Keratinocyte (primary cell): ENCODE measurements around the gene PPARA. TPM values are rescaled to one million over a fixed set of nuclear protein-coding genes. Genes with fewer than 3 reads are reported as not detected.

ENCODE experiments used
- DNase-seq: peaks from one replicate; pipeline ENCODE4 v3.0.0-alpha.2; 2011; ENCODE audit warnings: low read depth, missing footprints, low spot score
- FAIRE-seq: peaks from 2 replicates; lab custom pipeline; 2011; peaks lifted over from hg19 to GRCh38; lab: Jason Lieb, UNC
- H2AFZ ChIP-seq: 2 replicates; pipeline ENCODE4 v1.6.0; 2012; ENCODE audit warnings: low read length, control low read depth, inconsistent platforms; ENCODE audit not compliant: control insufficient read depth
- H3K27ac ChIP-seq: 2 replicates; pipeline ENCODE4 v1.5.1; 2011; ENCODE audit warnings: low read length; ENCODE audit not compliant: control insufficient read depth, insufficient read depth
- H3K27me3 ChIP-seq: 3 replicates; pipeline ENCODE4 v1.6.0; 2011; ENCODE audit warnings: low read length; ENCODE audit not compliant: control insufficient read depth, insufficient read depth; ENCODE audit errors: extremely low read depth
- H3K36me3 ChIP-seq, 2 experiments: 2 replicates in 1 of 2; 3 replicates in 1 of 2; pipeline ENCODE4 v1.5.1; 2011; ENCODE audit warnings: low read length in 2 of 2, mild to moderate bottlenecking in 1 of 2; ENCODE audit not compliant: control insufficient read depth in 2 of 2, insufficient read depth in 2 of 2; ENCODE audit errors: extremely low read depth in 1 of 2
- H3K4me1 ChIP-seq: 3 replicates; pipeline ENCODE4 v1.5.1; 2011; ENCODE audit warnings: low read length; ENCODE audit not compliant: control insufficient read depth, insufficient read depth; ENCODE audit errors: extremely low read depth
- H3K4me2 ChIP-seq: 3 replicates; pipeline ENCODE4 v1.6.0; 2011; ENCODE audit warnings: low read depth, low read length; ENCODE audit not compliant: control insufficient read depth, insufficient read depth; ENCODE audit errors: extremely low read depth
- H3K4me3 ChIP-seq, 3 experiments: fragments of 200-600 bp in 1 of 3; sonication (generic) in 1 of 3; 2 replicates in 2 of 3; 3 replicates in 1 of 3; pipeline ENCODE4 v1.5.1; 2011 to 2016; ENCODE audit warnings: low read length in 3 of 3, mild to moderate bottlenecking in 3 of 3, control low read depth in 2 of 3, inconsistent platforms in 1 of 3, low read depth in 1 of 3, mixed read lengths in 1 of 3, mixed run types in 1 of 3, moderate library complexity in 1 of 3; ENCODE audit not compliant: control insufficient read depth in 2 of 3, insufficient read depth in 2 of 3; ENCODE audit errors: extremely low read depth in 1 of 3
- H3K79me2 ChIP-seq: 2 replicates; pipeline ENCODE4 v1.6.0; 2012; ENCODE audit warnings: low read length; ENCODE audit not compliant: control insufficient read depth, insufficient read depth
- H3K9ac ChIP-seq: 3 replicates; pipeline ENCODE4 v1.6.0; 2011; ENCODE audit warnings: low read length; ENCODE audit not compliant: control insufficient read depth, insufficient read depth; ENCODE audit errors: extremely low read depth
- H3K9me1 ChIP-seq: 3 replicates; pipeline ENCODE4 v1.6.0; 2011; ENCODE audit warnings: low read length; ENCODE audit not compliant: control insufficient read depth, insufficient read depth; ENCODE audit errors: extremely low read depth
- H3K9me3 ChIP-seq: 2 replicates; pipeline ENCODE4 v1.5.1; 2012; ENCODE audit warnings: low read depth, low read length; ENCODE audit not compliant: control insufficient read depth
- H4K20me1 ChIP-seq: 3 replicates; pipeline ENCODE4 v1.6.0; 2011; ENCODE audit warnings: low read length; ENCODE audit not compliant: control insufficient read depth, insufficient read depth; ENCODE audit errors: extremely low read depth
- CTCF ChIP-seq, 3 experiments: IDR thresholded peaks in 1 of 3; conservative IDR thresholded peaks in 1 of 3; optimal IDR thresholded peaks in 1 of 3; 2 replicates in 2 of 3; 3 replicates in 1 of 3; pipeline versions ENCODE3 to v1.5.1; 2011; ENCODE audit warnings: low read length in 3 of 3, mild to moderate bottlenecking in 3 of 3, moderate library complexity in 2 of 3, control low read depth in 1 of 3, inconsistent platforms in 1 of 3; ENCODE audit not compliant: insufficient read depth in 2 of 3; ENCODE audit errors: extremely low read depth in 1 of 3
- EZH2 ChIP-seq: IDR thresholded peaks from one replicate; pipeline ENCODE4 v1.6.1; 2012; ENCODE audit warnings: inconsistent platforms, mild to moderate bottlenecking, low read length, moderate library complexity
- dilution Hi-C: fragments of 300-500 bp; cut with MboI; formaldehyde crosslinking; loops from one replicate; pipeline ENCODE4 v1.7.0; 2020; ENCODE audit warnings: low sequenced_read_pairs; ENCODE audit not compliant: extremely low pct_ligation_motif_present
- polyA plus RNA-seq, 5 experiments: library from polyadenylated mRNA; depleted of rRNA in 3 of 5; stranded (reverse) in 3 of 5; stranded (forward) in 1 of 5; unstranded in 1 of 5; fragments of >200 nt; gene quantifications; 1 replicate in 1 of 5; 2 replicates in 3 of 5; 3 replicates in 1 of 5; pipeline versions ENCODE4 v1.2.1 to v1.2.3, GENCODE V29; 2011 to 2012; ENCODE audit warnings: missing spikeins in 2 of 5, low read depth in 1 of 5, low replicate concordance in 1 of 5

The PPARA gene
- polyA plus RNA-seq, 1 donor (not counting 4 experiments of a cell fraction or from before 2014, with no cell fraction given) = 4.9 TPM

GRCh38 chr22:46286006-46286405 lies 135.7 kb downstream of the PPARA start:
- H4K20me1 ChIP-seq = no peaks in the 10 kb centered on the region
- no peak overlapping the region for H2AFZ ChIP-seq
- no peaks in the 10 kb centered on the region for H3K9me1 ChIP-seq
- H3K4me2 ChIP-seq = no peak overlapping the region
- H3K36me3 ChIP-seq = peaks cover 6 to 8% of the 10 kb centered on the region in 2 experiments
- no peaks in the 10 kb centered on the region for H3K79me2 ChIP-seq
- no peaks in the 10 kb centered on the region for H3K9me3 ChIP-seq
- no peak overlapping the region for H3K27ac ChIP-seq
- no peak overlapping the region for H3K9ac ChIP-seq
- dilution Hi-C loops = no loop called here
- FAIRE-seq (no peak), DNase-seq (no peak)
- H3K4me1 ChIP-seq = peaks cover 7% of the 10 kb centered on the region
- H3K4me3 ChIP-seq = no peak overlapping the region
- H3K27me3 ChIP-seq = peaks cover 4% of the 10 kb centered on the region
- TF ChIP-seq EZH2 (no peak), CTCF (optimal IDR thresholded peaks at IDR 0.05 in 1 of 3, IDR thresholded peaks at IDR 0.05 in 1 of 3, conservative IDR thresholded peaks at IDR 0.05 in 1 of 3; ENCODE audit: extremely low read depth in 1 of 3, insufficient read depth in 2 of 3, low read length in 3 of 3) (no peak)

- FAIRE-seq (no peak), DNase-seq (no peak)
- Histone ChIP-seq H3K9ac (no peak overlapping the region), H3K4me1 (peaks cover 7% of the 10 kb centered on the region), H3K4me2 (no peak overlapping the region), H3K27me3 (peaks cover 4% of the 10 kb centered on the region), H4K20me1 (no peaks in the 10 kb centered on the region), H2AFZ (no peak overlapping the region), H3K27ac (no peak overlapping the region), H3K4me3 (no peak overlapping the region), H3K36me3 (peaks cover 0 to 7% of the 10 kb centered on the region in 2 experiments), H3K79me2 (no peaks in the 10 kb centered on the region), H3K9me3 (no peaks in the 10 kb centered on the region), H3K9me1 (no peaks in the 10 kb centered on the region)
- dilution Hi-C loops = no loop called here
- TF ChIP-seq EZH2 = no peak
- TF ChIP-seq CTCF (optimal IDR thresholded peaks at IDR 0.05 in 1 of 3, IDR thresholded peaks at IDR 0.05 in 1 of 3, conservative IDR thresholded peaks at IDR 0.05 in 1 of 3; ENCODE audit: extremely low read depth in 1 of 3, insufficient read depth in 2 of 3, low read length in 3 of 3) = no peak
Measured at GRCh38 chr22:46286941-46287872, 136.9 kb downstream of the PPARA start.
